ENCODE measurements around the gene GLTP. TPM values are rescaled to one million over a fixed set of nuclear protein-coding genes. Genes with fewer than 3 reads are reported as not detected.

Gene GLTP
- total RNA-seq, 1 donor from 2014 or later: 158 TPM

GRCh38 chr12:109890620-109891170 is 10.4 kb upstream of the GLTP start:
- DNase-seq (ENCODE audit: extremely low spot score in 2 of 2): no peak

GRCh38 chr12:109888179-109889020 is 8.1 kb upstream of the GLTP start:
- no peak for DNase-seq (ENCODE audit: extremely low spot score in 2 of 2)
- H3K27me3 ChIP-seq: no peaks in the 10 kb centered on the region
- no peaks in the 10 kb centered on the region for H3K36me3 ChIP-seq
- no peak overlapping the region for H3K4me3 ChIP-seq
- intact Hi-C loops (cut with DNase I): no loop called here
- peak overlapping the region; percentile 62 for H3K27ac ChIP-seq
- peaks cover 23% of the 10 kb centered on the region for H3K4me1 ChIP-seq
- H3K9me3 ChIP-seq: no peaks in the 10 kb centered on the region
- TF ChIP-seq CTCF (IDR thresholded peaks at IDR 0.05) (no peak), POLR2A (IDR thresholded peaks at IDR 0.05) (no peak), POLR2AphosphoS5 (IDR thresholded peaks at IDR 0.05; ENCODE audit: insufficient read depth in 1 of 2, low read depth in 1 of 2) (peak in 1 of 2 donors; percentile 57)

More at GRCh38 chr12:109890620-109891170, 10.4 kb upstream of the GLTP start:
- Histone ChIP-seq H3K9me3 (no peaks in the 10 kb centered on the region), H3K4me3 (no peak overlapping the region), H3K27me3 (no peaks in the 10 kb centered on the region), H3K27ac (no peak overlapping the region), H3K36me3 (no peaks in the 10 kb centered on the region), H3K4me1 (peaks cover 23% of the 10 kb centered on the region)
- no peak for TF ChIP-seq POLR2AphosphoS5 (IDR thresholded peaks at IDR 0.05; ENCODE audit: insufficient read depth in 1 of 2, low read depth in 1 of 2)
- TF ChIP-seq POLR2A (IDR thresholded peaks at IDR 0.05): no peak
- TF ChIP-seq CTCF (IDR thresholded peaks at IDR 0.05): no peak
- intact Hi-C loops (cut with DNase I): no loop called here

GRCh38 chr12:109885616-109886015 is 5.3 kb upstream of the GLTP start:
- TF ChIP-seq POLR2A (IDR thresholded peaks at IDR 0.05) (no peak), POLR2AphosphoS5 (IDR thresholded peaks at IDR 0.05; ENCODE audit: insufficient read depth in 1 of 2, low read depth in 1 of 2) (peak in 1 of 2 donors; percentile 62), CTCF (IDR thresholded peaks at IDR 0.05) (no peak)
- H3K4me3 ChIP-seq: no peak overlapping the region
- H3K27me3 ChIP-seq: no peaks in the 10 kb centered on the region
- H3K9me3 ChIP-seq: no peaks in the 10 kb centered on the region
- peaks cover 31% of the 10 kb centered on the region for H3K4me1 ChIP-seq
- DNase-seq (ENCODE audit: extremely low spot score in 2 of 2): no peak
- intact Hi-C loops (cut with DNase I): no loop called here
- H3K27ac ChIP-seq: no peak overlapping the region
- no peaks in the 10 kb centered on the region for H3K36me3 ChIP-seq

- peaks cover 32% of the 10 kb centered on the region for H3K4me1 ChIP-seq
- no peak overlapping the region for H3K27ac ChIP-seq
- no peaks in the 10 kb centered on the region for H3K27me3 ChIP-seq
- no peak for TF ChIP-seq CTCF (IDR thresholded peaks at IDR 0.05)
- TF ChIP-seq POLR2AphosphoS5 (IDR thresholded peaks at IDR 0.05; ENCODE audit: insufficient read depth in 1 of 2, low read depth in 1 of 2): no peak
- TF ChIP-seq POLR2A (IDR thresholded peaks at IDR 0.05): no peak
- no peaks in the 10 kb centered on the region for H3K9me3 ChIP-seq
- H3K4me3 ChIP-seq: no peak overlapping the region
- DNase-seq (ENCODE audit: extremely low spot score in 2 of 2): no peak
- intact Hi-C loops (cut with DNase I): no loop called here
- no peaks in the 10 kb centered on the region for H3K36me3 ChIP-seq
Measured at GRCh38 chr12:109883461-109883860, 3.1 kb upstream of the GLTP start.

GRCh38 chr12:109881752-109882151 is 1.4 kb upstream of the GLTP start:
- TF ChIP-seq POLR2AphosphoS5 (IDR thresholded peaks at IDR 0.05; ENCODE audit: insufficient read depth in 1 of 2, low read depth in 1 of 2) (no peak), POLR2A (IDR thresholded peaks at IDR 0.05) (no peak), CTCF (IDR thresholded peaks at IDR 0.05) (no peak)
- Histone ChIP-seq H3K36me3 (no peaks in the 10 kb centered on the region), H3K4me3 (no peak overlapping the region), H3K4me1 (peaks cover 40% of the 10 kb centered on the region), H3K27me3 (no peaks in the 10 kb centered on the region), H3K27ac (peak overlapping the region; percentile 54), H3K9me3 (no peaks in the 10 kb centered on the region)
- no peak for DNase-seq (ENCODE audit: extremely low spot score in 2 of 2)
- intact Hi-C loops (cut with DNase I): no loop called here
